GM12891 (cell line): ENCODE results near the gene TIE1.

ENCODE experiments used
- POLR2A ChIP-seq: IDR thresholded peaks from 2 replicates; pipeline ENCODE4 v1.6.1; 2011; ENCODE audit warnings: low read depth, low read length, control low read depth
- POLR2AphosphoS5 ChIP-seq: IDR thresholded peaks from 2 replicates; pipeline ENCODE4 v1.6.1; 2011; ENCODE audit warnings: low read depth, low read length, control low read depth
- POU2F2 ChIP-seq: IDR thresholded peaks from 2 replicates; pipeline ENCODE4 v1.6.1; 2011; ENCODE audit warnings: low read depth, mild to moderate bottlenecking, control low read depth, low read length, moderate library complexity
- SPI1 ChIP-seq: IDR thresholded peaks from 2 replicates; pipeline ENCODE4 v1.6.1; 2011; ENCODE audit warnings: low read depth, low read length, control low read depth
- TAF1 ChIP-seq: IDR thresholded peaks from 2 replicates; pipeline ENCODE4 v1.6.1; 2011; ENCODE audit warnings: low read depth, low read length, control low read depth

GRCh38 chr1:43308635-43309404 is 8.0 kb downstream of the TIE1 start:
- no peak for TF ChIP-seq SPI1
- TF ChIP-seq POLR2A = no peak
- TF ChIP-seq POLR2AphosphoS5 = no peak
- TF ChIP-seq TAF1 = no peak
- no peak for TF ChIP-seq POU2F2
